K562 (cell line): ENCODE data around the gene MCAT. TPM values are rescaled to one million over a fixed set of nuclear protein-coding genes. Genes with fewer than 3 reads are reported as not detected.
A peak's percentile ranks its signal among the peaks of the same experiment; 100 is the strongest.

Experiments
- BRD4 ChIP-seq: fragments of 200-600 bp; sonication (generic); IDR thresholded peaks from 2 replicates; pipeline ENCODE4 v1.6.1; 2017; ENCODE audit warnings: inconsistent platforms
- CBX3 ChIP-seq, 2 experiments: IDR thresholded peaks; 1 replicate in 1 of 2; 2 replicates in 1 of 2; pipeline ENCODE4 v1.6.1; 2012; ENCODE audit warnings: inconsistent platforms in 2 of 2, low read length in 2 of 2, borderline replicate concordance in 1 of 2, control low read depth in 1 of 2
- HNRNPH1 ChIP-seq: fragments of 200-400 bp; formaldehyde crosslinking; optimal IDR thresholded peaks from 2 replicates; pipeline ENCODE3; 2017; ENCODE audit warnings: low read depth, mild to moderate bottlenecking, low read length, moderate library complexity
- MEIS2 ChIP-seq: fragments of 450-650 bp; IDR thresholded peaks from 2 replicates; pipeline ENCODE4 v1.6.1; 2014; ENCODE audit warnings: mild to moderate bottlenecking; ENCODE audit not compliant: partially characterized antibody
- MTA1 ChIP-seq: fragments of 450-650 bp; IDR thresholded peaks from 2 replicates; pipeline ENCODE4 v1.6.1; 2017; ENCODE audit warnings: borderline replicate concordance
- MXI1 ChIP-seq: IDR thresholded peaks from 2 replicates; pipeline ENCODE4 v1.6.1; 2011; ENCODE audit warnings: low read depth, mild to moderate bottlenecking, improper control_type of control experiment, low read length
- NFIX ChIP-seq: fragments of 250-450 bp; sonication (Bioruptor Pico); IDR thresholded peaks from 2 replicates; pipeline ENCODE4 v1.4.0; 2020; ENCODE audit warnings: low read depth, mild to moderate bottlenecking, moderate library complexity
- PHF8 ChIP-seq: fragments of 200-600 bp; sonication (generic); IDR thresholded peaks from 2 replicates; pipeline ENCODE4 v1.6.1; 2012; ENCODE audit warnings: mixed run types, mild to moderate bottlenecking, inconsistent platforms, low read length, moderate library complexity, borderline replicate concordance
- RBFOX2 ChIP-seq: fragments of 200-400 bp; formaldehyde crosslinking; IDR thresholded peaks from 2 replicates; pipeline ENCODE4 v1.6.1; 2017; ENCODE audit warnings: low read depth, mild to moderate bottlenecking, low read length, moderate library complexity
- SMAD4 ChIP-seq: fragments of 250-450 bp; sonication (Bioruptor Pico); conservative IDR thresholded peaks from 2 replicates; pipeline ENCODE4 v1.8.0; 2021; ENCODE audit warnings: inconsistent platforms, mild to moderate bottlenecking, moderate library complexity
- SUPT5H ChIP-seq: fragments of 450-650 bp; IDR thresholded peaks from 2 replicates; pipeline ENCODE4 v1.6.1; 2016
- WHSC1 ChIP-seq: IDR thresholded peaks from one replicate; pipeline ENCODE4 v1.6.1; 2012; ENCODE audit warnings: low read length, control low read depth, inconsistent platforms
- ZNF274 ChIP-seq: IDR thresholded peaks from 2 replicates; pipeline ENCODE4 v1.6.1; 2011; ENCODE audit warnings: low read depth, mild to moderate bottlenecking, low read length, moderate library complexity, borderline replicate concordance
- ZNF408 ChIP-seq: fragments of 250-450 bp; sonication (Bioruptor Pico); IDR thresholded peaks from 2 replicates; pipeline ENCODE4 v1.4.0; 2020; ENCODE audit warnings: low read depth, mild to moderate bottlenecking, moderate library complexity
- ZNF444 ChIP-seq: fragments of 250-450 bp; sonication (Bioruptor Pico); IDR thresholded peaks from 2 replicates; pipeline ENCODE4 v1.4.0; 2020; ENCODE audit warnings: mild to moderate bottlenecking, moderate library complexity
- ZNF57 ChIP-seq: fragments of 450-650 bp; formaldehyde crosslinking; IDR thresholded peaks from 2 replicates; pipeline ENCODE4 v1.4.0; 2020; ENCODE audit warnings: mild to moderate bottlenecking, moderate library complexity
- polyA plus RNA-seq, 8 experiments: library from polyadenylated mRNA; depleted of rRNA in 4 of 8; stranded (reverse) in 5 of 8; unstranded in 3 of 8; fragments of >200 nt; fragmentation: Nextera tagmentation in 2 of 8; fragmentation: Illumina TruSeq in 1 of 8; extraction: Ambion mirVana in 2 of 8; extraction: Trizol in 1 of 8; gene quantifications; 2 replicates each; pipeline versions ENCODE4 v1.2.1 to v1.2.3, GENCODE V29; 2011 to 2014; ENCODE audit warnings: inconsistent platforms in 1 of 8, missing spikeins in 1 of 8
- total RNA-seq, 7 experiments: library from RNA; depleted of rRNA in 6 of 7; stranded (reverse); fragments of >200 nt in 6 of 7; fragmentation: Illumina TruSeq in 2 of 7; extraction: Trizol in 2 of 7; gene quantifications; 2 replicates each; pipeline versions ENCODE4 v1.2.1 to v1.2.3, GENCODE V29; 2011 to 2021; ENCODE audit warnings: low replicate concordance in 1 of 7
- TF ChIP-seq, protein P1 (sequence below), 2 experiments: fragments of 450-650 bp; conservative IDR thresholded peaks; 2 replicates each; pipeline ENCODE4 v1.6.1; 2017; ENCODE audit warnings: mild to moderate bottlenecking in 2 of 2, moderate library complexity in 2 of 2
- TF ChIP-seq, protein P2 (sequence below): sonication (generic); formaldehyde crosslinking; IDR thresholded peaks from 2 replicates; pipeline ENCODE4 v1.8.0; 2022; ENCODE audit warnings: missing genetic modification reagents, mild to moderate bottlenecking, borderline replicate concordance
- TF ChIP-seq, protein P3 (sequence below): sonication (generic); formaldehyde crosslinking; IDR thresholded peaks from 2 replicates; pipeline ENCODE4 v1.8.1; 2023; ENCODE audit warnings: mild to moderate bottlenecking, missing genetic modification reagents
- TF ChIP-seq, protein P4 (sequence below): conservative IDR thresholded peaks from 2 replicates; pipeline ENCODE4 v1.6.1; 2011; ENCODE audit warnings: low read depth, mild to moderate bottlenecking, low read length; ENCODE audit not compliant: control insufficient read depth
- TF ChIP-seq, protein P5 (sequence below), 2 experiments: fragments of 450-650 bp in 1 of 2; sonication (generic) in 1 of 2; formaldehyde crosslinking in 1 of 2; IDR thresholded peaks in 1 of 2; conservative IDR thresholded peaks in 1 of 2; 2 replicates each; pipeline versions ENCODE4 v1.6.1 to v1.8.1; 2016 to 2023; ENCODE audit warnings: mild to moderate bottlenecking in 2 of 2, moderate library complexity in 2 of 2, inconsistent platforms in 1 of 2, missing genetic modification reagents in 1 of 2

Gene MCAT
- total and polyA plus RNA-seq, 9 of the 15 experiments (the other 6 are each of a cell fraction or from before 2014, with no cell fraction given): 3.3 to 27.8 (median 13.9) TPM

DNA sequence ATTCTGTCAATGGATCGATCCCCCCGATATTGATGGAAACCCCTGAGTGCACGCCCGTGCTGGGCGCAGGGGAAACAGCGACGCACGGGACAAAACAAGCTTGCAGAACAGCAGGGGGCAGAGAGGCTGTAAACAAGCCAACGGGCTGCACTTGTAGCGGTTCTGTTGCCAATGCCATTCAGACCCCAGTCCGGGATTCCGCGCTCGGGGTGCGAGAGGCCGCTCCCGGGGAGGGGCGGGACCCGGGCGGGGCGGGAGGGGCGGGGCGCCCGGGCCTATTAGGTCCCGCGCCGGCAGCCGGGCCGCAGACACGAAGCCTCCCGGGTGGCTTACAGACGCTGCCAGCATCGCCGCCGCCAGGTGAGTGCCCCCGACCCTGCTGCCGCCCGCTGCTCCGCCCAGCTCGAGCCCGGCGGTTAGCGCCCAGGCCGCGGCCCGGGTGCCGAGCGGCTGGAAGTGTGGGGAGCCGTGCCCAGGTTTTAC is 32.7 kb downstream of the MCAT start, which contains the start of gene BIK (continued):
- TF ChIP-seq, protein P1, sequence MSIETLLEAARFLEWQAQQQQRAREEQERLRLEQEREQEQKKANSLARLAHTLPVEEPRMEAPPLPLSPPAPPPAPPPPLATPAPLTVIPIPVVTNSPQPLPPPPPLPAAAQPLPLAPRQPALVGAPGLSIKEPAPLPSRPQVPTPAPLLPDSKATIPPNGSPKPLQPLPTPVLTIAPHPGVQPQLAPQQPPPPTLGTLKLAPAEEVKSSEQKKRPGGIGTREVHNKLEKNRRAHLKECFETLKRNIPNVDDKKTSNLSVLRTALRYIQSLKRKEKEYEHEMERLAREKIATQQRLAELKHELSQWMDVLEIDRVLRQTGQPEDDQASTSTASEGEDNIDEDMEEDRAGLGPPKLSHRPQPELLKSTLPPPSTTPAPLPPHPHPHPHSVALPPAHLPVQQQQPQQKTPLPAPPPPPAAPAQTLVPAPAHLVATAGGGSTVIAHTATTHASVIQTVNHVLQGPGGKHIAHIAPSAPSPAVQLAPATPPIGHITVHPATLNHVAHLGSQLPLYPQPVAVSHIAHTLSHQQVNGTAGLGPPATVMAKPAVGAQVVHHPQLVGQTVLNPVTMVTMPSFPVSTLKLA (conservative IDR thresholded peaks at IDR 0.05): 0 out of 4 replicates have a peak, but pooled peaks of 1 of the 2 experiments have one; percentile 5
- TF ChIP-seq, protein P2, sequence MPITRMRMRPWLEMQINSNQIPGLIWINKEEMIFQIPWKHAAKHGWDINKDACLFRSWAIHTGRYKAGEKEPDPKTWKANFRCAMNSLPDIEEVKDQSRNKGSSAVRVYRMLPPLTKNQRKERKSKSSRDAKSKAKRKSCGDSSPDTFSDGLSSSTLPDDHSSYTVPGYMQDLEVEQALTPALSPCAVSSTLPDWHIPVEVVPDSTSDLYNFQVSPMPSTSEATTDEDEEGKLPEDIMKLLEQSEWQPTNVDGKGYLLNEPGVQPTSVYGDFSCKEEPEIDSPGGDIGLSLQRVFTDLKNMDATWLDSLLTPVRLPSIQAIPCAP (CRISPR knock-in tag): no peak
- no peak for TF ChIP-seq MEIS2
- no peak for TF ChIP-seq MTA1
- TF ChIP-seq CBX3 (IDR thresholded peaks at IDR 0.05; ENCODE audit: borderline replicate concordance in 1 of 2, low read length in 2 of 2): no peak
- TF ChIP-seq SMAD4 (CRISPR knock-in tag): 0 out of 2 replicates have a peak, but pooled peaks have one; percentile 17
- peak; percentile 30; the same call in 1 of the 2 replicates for TF ChIP-seq PHF8
- no peak for TF ChIP-seq ZNF408
- TF ChIP-seq, protein P3, sequence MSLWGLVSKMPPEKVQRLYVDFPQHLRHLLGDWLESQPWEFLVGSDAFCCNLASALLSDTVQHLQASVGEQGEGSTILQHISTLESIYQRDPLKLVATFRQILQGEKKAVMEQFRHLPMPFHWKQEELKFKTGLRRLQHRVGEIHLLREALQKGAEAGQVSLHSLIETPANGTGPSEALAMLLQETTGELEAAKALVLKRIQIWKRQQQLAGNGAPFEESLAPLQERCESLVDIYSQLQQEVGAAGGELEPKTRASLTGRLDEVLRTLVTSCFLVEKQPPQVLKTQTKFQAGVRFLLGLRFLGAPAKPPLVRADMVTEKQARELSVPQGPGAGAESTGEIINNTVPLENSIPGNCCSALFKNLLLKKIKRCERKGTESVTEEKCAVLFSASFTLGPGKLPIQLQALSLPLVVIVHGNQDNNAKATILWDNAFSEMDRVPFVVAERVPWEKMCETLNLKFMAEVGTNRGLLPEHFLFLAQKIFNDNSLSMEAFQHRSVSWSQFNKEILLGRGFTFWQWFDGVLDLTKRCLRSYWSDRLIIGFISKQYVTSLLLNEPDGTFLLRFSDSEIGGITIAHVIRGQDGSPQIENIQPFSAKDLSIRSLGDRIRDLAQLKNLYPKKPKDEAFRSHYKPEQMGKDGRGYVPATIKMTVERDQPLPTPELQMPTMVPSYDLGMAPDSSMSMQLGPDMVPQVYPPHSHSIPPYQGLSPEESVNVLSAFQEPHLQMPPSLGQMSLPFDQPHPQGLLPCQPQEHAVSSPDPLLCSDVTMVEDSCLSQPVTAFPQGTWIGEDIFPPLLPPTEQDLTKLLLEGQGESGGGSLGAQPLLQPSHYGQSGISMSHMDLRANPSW (CRISPR knock-in tag): no peak
- no peak for TF ChIP-seq HNRNPH1
- 0 out of 2 replicates have a peak, but pooled peaks have one; percentile 34 for TF ChIP-seq RBFOX2
- TF ChIP-seq, protein P4, sequence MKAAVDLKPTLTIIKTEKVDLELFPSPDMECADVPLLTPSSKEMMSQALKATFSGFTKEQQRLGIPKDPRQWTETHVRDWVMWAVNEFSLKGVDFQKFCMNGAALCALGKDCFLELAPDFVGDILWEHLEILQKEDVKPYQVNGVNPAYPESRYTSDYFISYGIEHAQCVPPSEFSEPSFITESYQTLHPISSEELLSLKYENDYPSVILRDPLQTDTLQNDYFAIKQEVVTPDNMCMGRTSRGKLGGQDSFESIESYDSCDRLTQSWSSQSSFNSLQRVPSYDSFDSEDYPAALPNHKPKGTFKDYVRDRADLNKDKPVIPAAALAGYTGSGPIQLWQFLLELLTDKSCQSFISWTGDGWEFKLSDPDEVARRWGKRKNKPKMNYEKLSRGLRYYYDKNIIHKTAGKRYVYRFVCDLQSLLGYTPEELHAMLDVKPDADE: no peak
- no peak for TF ChIP-seq ZNF57 (CRISPR knock-in tag)
- no peak for TF ChIP-seq NFIX (CRISPR knock-in tag)
- no peak for TF ChIP-seq BRD4
- TF ChIP-seq ZNF274: no peak
- TF ChIP-seq SUPT5H: no peak
- no peak for TF ChIP-seq ZNF444 (CRISPR knock-in tag)
- TF ChIP-seq, protein P5, sequence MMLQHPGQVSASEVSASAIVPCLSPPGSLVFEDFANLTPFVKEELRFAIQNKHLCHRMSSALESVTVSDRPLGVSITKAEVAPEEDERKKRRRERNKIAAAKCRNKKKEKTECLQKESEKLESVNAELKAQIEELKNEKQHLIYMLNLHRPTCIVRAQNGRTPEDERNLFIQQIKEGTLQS (IDR thresholded peaks at IDR 0.05): no peak
- TF ChIP-seq, protein P5 (CRISPR knock-in tag; conservative IDR thresholded peaks at IDR 0.05): no peak
- no peak for TF ChIP-seq MXI1
- TF ChIP-seq WHSC1: no peak
